ENCODE measurements around the gene FAM153A.
"Not testable (repeated sequence)": the region's sequence is repeated elsewhere in the genome, so short reads cannot be mapped to it uniquely, and the experiment has no call there.

Gene FAM153A

GRCh38 chr5:177782792-177783633, at the start of gene FAM153A:
Gene FAM153A (minus strand): TSS chr5:177782899.
- DNase-seq: peak in 1 of 56 donors; percentile 8

GRCh38 chr5:177832287-177832686, 49.6 kb upstream of the FAM153A start:
- DNase-seq: not testable (repeated sequence)

- not testable (repeated sequence) for DNase-seq
Measured at GRCh38 chr5:177826073-177826472, 43.4 kb upstream of the FAM153A start.

- not testable (repeated sequence) for DNase-seq
Measured at GRCh38 chr5:177824776-177825175, 42.1 kb upstream of the FAM153A start.

- not testable (repeated sequence) for DNase-seq
Measured at GRCh38 chr5:177822489-177822888, 39.8 kb upstream of the FAM153A start.

GRCh38 chr5:177819664-177820063, 37.0 kb upstream of the FAM153A start:
- not testable (repeated sequence) for DNase-seq

GRCh38 chr5:177812814-177813425, 30.2 kb upstream of the FAM153A start:
- not testable (repeated sequence) for DNase-seq

- DNase-seq: not testable (repeated sequence)
Measured at GRCh38 chr5:177812160-177812743, 29.6 kb upstream of the FAM153A start.

GRCh38 chr5:177809209-177809913, 26.7 kb upstream of the FAM153A start:
- not testable (repeated sequence) for DNase-seq

GRCh38 chr5:177808420-177808819, 25.7 kb upstream of the FAM153A start:
- DNase-seq: not testable (repeated sequence)

- not testable (repeated sequence) for DNase-seq
Measured at GRCh38 chr5:177807265-177807664, 24.6 kb upstream of the FAM153A start.

GRCh38 chr5:177801427-177801826, 18.7 kb upstream of the FAM153A start:
- not testable (repeated sequence) for DNase-seq

- not testable (repeated sequence) for DNase-seq
Measured at GRCh38 chr5:177798237-177798840, 15.6 kb upstream of the FAM153A start.

GRCh38 chr5:177793272-177793671, 10.6 kb upstream of the FAM153A start:
- not testable (repeated sequence) for DNase-seq

- DNase-seq: not testable (repeated sequence)
Measured at GRCh38 chr5:177791649-177792048, 8.9 kb upstream of the FAM153A start.

- not testable (repeated sequence) for DNase-seq
Measured at GRCh38 chr5:177782169-177782568, 530 bp downstream of the FAM153A start.

GRCh38 chr5:177771206-177771605, 11.5 kb downstream of the FAM153A start:
- DNase-seq: not testable (repeated sequence)

- DNase-seq: not testable (repeated sequence)
Measured at GRCh38 chr5:177770646-177771045, 12.1 kb downstream of the FAM153A start.

- not testable (repeated sequence) for DNase-seq
Measured at GRCh38 chr5:177763737-177764508, 18.8 kb downstream of the FAM153A start.

- not testable (repeated sequence) for DNase-seq
Measured at GRCh38 chr5:177760954-177761353, 21.7 kb downstream of the FAM153A start.

Measured in amygdala (tissue), 56 donors.